ENCODE measurements around the gene SPRR2F.
"Not testable (repeated sequence)": the region's sequence is repeated elsewhere in the genome, so short reads cannot be mapped to it uniquely, and the experiment has no call there.

The SPRR2F gene, protein sequence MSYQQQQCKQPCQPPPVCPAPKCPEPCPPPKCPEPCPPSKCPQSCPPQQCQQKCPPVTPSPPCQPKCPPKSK

DNA sequence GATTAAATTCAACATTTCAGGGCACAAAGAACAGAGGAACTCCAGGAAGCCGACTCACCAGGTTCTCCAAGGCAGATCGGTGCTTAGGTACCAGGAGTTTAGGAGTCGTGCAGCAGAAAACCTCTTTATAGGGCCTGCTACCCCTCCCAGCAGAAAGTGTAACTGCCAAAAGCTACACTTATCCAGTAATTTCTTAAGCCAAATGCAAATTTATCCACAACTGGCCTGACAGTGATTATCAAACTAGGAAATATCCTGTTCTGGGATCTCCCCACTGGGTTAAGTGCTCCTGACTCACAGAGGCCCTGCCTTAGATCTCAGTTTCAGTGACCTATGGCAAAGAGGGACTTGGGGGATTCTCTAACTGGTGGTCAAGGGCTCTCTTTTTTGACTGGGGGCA is at the start of gene SPRR2F:
Gene SPRR2F (minus strand): TSS at position 101 of the 400 bp plus-strand sequence. CDS start 783 bp downstream, outside the sequence.
- DNase-seq: no peak

DNA sequence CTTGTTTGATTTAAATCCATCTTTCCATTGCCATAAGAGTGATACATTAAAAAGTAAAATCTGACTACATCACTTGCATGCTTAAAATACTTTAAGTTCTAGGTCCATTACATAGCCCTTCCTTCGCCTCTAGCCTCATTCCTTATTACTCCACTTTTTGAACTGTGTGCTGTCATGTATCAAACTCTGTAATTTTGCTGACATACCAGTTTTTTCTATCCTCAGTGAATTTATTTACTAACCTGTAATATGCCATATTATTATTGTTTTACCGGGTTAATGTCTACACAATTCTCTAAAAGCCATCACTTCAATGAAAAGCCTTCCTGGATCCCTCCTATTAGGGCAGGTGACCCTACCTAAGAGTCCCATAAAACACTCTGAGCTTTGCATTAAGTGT is 42.2 kb upstream of the SPRR2F start:
- DNase-seq: no peak

DNA sequence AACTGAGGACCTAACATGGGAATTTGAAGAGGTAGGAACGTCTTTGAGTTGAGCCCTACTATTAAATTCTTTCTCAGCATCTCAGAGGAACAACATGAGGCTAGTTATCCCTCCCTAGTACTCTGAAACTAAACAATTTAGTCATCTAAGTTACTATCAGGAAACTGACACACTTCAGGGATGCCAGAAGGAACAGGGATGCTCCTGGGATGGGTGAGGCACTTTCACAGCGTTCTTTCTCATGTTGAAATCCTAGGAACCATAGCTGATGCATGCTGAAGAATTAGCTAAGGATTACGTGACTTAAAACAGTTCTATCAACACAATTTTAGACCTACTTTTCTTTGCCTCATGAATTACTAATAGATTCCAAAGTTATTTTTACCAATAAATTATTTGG is 39.2 kb upstream of the SPRR2F start:
- no peak for DNase-seq

DNA sequence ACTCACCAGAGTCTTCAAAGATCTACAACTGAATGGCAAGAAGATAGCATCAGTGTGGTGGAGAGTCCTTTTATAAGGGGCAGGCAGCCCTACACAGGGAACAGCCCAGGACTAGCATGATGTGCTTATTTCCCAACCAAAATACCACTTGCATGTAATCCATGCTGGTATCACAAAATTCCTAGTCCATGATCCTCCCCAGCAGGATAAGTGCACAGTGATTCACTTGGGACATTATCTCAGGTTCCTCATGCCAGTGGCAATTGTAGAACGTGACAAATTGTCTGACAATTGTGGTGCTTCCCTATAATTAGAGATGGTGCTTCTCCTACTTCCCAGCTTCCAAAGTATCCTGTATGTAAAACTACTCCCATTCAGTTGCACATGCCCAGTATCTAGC is 37.5 kb upstream of the SPRR2F start, which contains the start of gene SPRR2G:
Gene SPRR2G (minus strand): TSS at position 45 of the 400 bp plus-strand sequence. CDS start 780 bp downstream, outside the sequence.
- no peak for DNase-seq

DNA sequence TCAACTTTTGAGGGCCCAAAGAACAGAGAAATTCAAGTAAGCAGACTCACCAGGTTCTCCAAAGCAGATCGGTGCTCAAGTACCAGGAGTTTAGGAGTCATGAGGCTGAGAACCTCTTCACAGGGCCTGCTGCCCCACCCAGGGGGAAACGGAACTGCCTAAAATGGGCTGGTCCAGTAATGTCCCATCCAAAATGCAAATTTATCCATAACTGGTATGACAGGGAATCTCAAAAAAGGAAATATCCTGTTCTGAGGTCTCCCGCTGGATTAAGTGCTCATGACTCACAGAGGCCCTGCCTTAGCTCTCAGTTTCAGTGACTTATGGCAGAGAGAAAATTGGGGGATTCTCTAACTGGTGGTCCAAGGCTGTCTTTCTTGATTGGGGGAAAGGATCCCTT is 28.1 kb upstream of the SPRR2F start:
- DNase-seq: no peak

DNA sequence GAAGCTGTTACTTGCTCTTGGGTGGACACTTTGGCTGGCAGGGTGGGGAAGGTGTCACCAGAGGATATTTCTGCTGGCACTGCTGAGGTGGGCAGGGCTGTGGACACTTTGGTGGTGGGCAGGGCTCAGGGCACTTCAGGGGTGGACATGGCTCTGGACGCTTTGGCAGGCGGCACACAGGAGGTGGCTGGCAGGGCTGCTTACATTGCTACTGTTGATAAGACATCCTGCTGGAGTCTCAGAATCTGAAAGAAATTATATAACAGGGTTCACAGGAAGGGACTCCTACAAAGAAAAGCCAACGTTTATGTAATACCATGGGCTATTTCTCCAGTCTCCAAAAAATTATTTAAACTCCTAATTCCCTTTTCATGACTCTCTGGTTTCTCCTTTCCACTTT is 27.2 kb upstream of the SPRR2F start:
- DNase-seq: no peak

DNA sequence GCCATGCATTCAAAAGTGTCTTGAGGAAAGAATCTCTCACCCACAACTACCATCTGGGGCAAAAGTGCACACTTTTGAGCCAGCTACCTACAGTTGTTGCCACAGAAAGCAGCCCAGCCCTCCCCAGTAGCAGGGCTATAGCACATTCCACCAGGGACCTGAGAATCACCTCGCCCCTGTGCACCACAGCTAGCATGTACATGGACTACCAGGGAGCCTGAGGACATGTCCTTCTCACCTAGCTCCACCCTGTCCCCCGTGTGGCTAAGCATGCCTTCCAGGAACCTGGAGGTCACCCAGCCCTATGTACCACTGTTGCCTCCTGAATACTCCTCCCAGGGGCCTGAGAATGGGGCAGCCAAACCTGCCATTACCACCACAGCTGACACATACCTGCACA is 20.4 kb upstream of the SPRR2F start:
- no peak for DNase-seq

DNA sequence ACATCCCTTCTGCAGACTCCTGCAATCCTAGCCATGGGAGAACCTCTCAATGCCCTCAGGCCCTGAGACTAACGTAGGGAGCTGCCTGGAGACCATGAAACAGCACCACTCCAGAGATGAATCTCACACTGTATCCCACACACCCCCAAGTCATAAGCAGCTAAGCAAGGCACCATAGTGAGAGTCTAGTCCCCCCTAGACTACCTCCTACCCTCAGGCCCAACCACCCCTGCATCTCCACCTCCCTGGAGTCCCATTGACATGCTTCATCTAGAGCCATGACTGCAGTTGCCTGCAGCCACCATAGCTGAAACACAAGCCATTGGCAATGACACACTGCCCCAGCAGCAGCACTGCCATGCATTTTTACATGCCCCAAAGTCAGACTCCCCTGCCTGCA is 20.0 kb upstream of the SPRR2F start:
- no peak for DNase-seq

DNA sequence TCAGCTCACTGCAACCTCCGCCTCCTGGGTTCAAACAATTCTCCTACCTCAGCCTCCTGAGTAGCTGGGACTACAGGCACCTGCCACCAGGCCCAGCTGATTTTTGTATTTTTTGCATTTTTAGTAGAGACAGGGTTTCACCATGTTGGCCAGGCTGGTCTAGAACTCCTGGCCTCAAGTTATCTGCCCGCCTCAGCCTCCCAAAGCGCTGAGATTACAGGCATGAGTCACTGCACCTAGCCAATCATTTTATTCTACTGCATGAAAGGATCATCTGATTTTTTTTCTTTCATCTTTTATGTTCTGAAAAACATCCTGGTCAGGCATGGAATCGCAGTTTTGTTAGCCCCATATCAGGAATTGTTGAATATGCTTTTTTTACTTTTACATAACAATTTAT is 15.4 kb upstream of the SPRR2F start:
- not testable (repeated sequence) for DNase-seq

DNA sequence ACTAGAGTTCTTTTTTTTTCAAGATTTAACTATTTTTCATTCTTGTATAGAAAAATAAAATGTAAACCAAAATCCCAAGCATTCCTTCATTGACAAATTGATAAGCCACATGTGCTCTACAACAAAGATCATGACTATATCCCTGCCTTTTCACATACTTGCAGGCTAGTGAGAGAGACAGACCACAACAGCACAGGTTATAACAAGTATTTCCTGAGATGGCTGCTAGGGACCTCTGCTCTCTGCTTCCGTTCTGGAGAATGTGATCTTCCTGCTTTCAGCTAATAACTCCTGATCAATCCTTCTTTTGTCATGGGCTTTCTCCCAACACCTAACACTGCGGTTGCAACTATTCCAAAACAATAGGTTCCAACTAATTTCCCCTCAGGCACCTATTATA is 14.0 kb upstream of the SPRR2F start:
- DNase-seq: no peak

DNA sequence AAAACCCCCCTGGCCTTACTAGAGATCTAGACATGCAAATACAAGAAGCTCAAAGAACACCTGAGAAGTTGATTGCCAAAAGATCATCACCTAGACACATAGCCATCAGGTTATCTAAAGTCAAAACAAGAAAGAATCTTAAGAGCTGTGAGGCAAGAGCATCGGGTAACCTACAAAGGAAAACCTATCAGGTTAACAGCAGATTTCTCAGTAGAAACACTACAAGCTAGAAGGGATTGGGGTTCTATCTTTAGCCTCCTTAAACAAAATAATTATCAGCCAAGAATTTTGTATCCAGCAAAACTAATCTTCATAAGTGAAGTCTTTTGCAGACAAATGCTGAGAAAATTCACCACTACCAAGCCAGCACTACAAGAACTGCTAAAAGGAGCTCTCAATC is 12.2 kb upstream of the SPRR2F start:
- DNase-seq: no peak

DNA sequence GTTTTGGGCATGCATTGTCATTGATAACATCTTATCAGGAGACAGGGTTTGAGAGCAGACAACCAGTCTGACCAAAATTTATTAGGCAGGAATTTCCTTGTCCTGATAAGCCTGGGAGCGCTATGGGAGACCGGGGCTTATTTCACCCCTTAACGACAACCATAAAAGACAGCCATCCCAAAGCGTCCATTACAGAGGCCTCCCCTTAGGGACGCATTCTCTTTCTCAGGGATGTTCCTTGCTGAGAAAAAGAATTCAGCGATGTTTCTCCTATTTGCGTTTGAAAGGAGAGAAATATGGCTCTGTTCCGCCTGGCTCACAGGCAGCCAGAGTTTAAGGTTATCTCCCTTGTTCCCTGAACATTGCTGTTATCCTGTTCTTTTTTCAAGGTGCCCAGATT is 10.5 kb upstream of the SPRR2F start:
- DNase-seq: not testable (repeated sequence)

DNA sequence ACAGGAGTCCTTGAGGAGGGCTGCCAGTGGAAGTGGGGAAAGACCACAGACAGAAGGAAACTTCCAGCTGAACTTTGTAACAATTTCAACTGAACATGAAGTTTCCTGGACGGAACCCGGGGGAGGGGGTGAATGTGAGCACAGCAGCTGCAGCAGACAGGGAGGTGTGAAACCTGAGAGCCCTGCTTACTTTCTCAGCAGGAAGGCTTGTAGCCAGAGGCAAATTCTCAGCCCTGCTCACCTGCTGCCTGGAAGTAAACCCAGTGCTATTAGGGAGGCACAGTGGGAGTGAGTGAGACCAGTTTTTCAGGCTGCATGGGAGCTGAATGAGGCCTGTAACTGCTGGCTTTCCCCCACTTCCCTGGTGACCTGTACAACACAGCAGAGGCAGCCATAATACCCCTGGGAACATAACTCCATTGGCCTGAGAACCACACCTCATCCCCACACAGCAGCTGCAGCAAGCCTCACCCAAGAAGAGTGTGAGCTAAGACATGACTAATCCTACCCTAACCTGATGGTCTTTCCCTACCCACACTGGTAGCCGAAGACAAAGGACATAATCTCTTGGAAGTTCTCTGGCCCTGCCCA is 9.6 kb upstream of the SPRR2F start:
- DNase-seq: no peak

DNA sequence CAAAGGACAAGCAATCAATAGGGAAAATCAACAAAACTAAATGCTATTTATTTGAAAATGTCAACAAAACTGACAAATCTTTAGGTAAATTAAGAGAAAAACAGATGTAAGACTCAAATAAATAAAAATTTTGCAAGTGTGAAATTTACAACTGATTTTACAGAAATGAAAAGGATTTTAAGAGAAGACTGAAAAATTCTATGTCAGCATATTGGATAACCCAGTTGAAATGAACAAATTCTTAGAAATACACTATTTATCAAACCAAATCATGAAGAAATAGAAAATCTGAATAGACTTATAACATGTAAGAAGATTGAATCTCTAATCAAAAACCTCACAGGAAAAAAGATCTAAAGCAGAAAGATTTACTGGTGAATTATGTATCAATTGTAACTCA is 7.6 kb upstream of the SPRR2F start:
- DNase-seq: no peak

DNA sequence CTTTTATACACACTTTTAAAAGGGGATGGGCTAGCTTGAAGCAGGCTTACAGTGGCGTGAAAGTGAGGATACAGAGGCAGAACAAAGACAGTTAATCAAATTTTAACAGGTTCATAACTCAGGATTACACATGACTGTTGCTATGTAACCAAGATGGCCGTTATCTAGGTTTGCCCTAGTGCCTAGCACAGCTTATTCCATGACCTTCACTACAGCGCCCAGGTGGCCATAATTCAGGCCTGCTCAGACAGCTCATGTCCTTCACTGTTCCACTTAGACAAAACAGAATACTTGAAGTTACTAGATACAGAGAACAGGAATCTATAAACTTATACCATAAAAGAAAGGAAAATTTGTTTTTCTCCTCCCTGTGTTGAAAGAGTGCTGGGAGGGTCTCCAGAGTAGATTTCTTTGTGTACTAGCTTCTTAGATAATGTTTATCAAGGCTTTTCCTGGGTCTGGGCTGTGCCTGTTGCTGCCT is 6.2 kb upstream of the SPRR2F start:
- no peak for DNase-seq

DNA sequence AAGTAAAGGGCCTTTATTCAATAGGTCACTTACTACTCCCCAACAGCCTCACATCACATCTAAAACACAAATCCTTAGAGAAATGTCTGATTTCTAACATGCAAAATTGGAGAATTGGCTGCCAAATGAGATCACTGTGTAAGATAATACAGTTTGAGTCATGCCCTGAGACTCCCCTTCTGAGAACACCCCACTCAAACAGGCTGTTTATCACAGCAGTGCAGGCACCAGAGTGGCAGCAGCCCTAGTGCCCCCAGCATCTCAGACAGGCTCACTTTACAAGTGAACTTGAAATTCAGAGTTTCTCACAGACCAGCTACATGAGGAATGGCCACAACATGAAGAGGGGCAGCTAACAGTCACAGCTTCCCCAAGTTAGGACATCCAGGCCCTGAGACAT is 1.9 kb upstream of the SPRR2F start:
- not testable (repeated sequence) for DNase-seq

DNA sequence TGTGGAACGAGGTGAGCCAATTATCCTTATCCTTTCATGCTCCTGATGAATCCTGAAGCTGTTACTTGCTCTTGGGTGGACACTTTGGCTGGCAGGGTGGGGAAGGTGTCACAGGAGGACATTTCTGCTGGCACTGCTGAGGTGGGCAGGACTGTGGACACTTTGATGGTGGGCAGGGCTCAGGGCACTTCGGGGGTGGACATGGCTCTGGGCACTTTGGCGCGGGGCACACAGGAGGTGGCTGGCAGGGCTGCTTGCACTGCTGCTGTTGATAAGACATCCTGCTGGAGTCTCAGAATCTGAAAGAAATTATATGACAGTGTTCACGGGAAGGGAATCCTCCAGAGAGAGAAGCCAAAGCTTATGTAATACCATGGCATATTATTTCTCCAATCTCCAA is 862 bp downstream of the SPRR2F start:
- not testable (repeated sequence) for DNase-seq

DNA sequence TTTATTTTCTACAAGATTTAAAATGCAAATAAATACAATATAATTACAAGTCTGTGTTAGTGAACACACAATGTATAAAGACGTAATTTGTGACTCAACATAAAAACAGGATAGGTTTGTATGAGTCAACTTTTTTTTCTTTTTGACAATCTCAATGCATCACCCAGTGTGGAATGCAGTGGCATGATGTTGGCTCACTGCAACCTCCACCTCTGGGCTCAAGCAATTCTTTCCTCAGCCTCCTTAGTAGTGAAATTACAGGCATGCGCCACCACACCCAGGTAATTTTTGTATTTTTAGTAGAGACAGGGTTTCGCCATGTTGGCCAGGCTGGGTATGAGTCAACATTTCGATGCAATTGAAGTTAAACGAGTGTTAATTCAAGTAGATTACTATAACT is 13.1 kb downstream of the SPRR2F start:
- DNase-seq: no peak

DNA sequence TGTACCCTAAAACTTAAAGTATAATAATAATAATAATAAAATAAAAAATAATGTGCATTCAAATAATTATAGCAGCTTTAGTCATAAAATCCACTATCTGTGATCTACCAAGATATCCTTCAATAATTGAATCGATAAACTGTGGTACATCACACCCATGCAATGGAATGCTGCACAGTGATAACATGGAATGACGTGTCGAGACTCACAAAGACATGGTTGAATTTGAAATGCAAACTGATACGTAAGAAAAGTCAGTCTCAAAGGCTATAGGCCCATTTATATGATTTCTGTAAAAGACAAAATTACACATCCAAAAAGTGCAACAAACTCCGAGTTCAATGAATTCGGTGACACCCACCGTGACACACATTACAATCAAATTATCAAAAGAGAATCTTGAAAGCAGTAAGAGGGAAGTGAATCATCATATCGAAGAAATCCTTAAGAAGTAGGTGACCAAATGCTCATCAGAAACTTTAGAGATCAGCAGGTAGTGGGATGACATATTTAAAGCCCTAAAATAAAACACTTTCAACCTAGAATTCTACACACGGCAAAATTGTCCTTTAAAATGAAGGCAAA is 13.8 kb downstream of the SPRR2F start:
- no peak for DNase-seq

DNA sequence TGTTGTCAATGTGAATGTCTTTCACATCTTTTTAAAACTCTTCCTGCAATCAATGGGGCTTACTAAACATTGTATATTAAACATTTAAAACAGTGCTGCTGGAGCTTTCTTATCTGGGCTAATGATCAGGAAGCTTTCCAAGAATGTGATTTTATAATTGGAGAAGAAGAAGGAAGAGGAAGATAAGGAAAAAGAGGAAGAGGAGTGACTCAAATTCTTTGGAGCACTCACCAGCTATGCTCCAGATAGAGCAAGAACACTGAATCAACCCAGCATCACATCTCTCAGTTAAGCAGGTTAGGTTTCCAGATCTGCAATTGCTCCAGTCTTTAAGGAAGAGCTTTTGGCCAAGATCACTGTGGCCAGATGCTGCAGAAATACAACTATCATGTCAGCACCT is 17.6 kb downstream of the SPRR2F start:
- no peak for DNase-seq

DNA sequence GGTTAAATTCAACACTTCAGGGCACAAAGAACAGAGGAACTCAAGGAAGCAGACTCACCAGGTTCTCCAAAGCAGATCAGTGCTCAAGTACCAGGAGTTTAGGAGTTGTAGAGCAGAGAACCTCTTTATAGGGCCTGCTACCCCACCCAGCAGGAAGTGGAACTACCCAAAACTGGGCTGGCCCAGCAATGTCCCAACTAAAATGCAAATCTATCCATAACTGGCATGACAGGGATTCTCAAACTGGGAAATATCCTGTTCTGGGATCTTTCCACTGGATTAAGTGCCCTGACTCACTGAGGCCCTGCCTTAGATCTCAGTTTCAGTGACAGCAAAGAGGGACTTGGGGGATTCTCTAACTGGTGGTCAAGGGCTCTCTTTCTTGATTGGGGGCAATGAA is 18.9 kb downstream of the SPRR2F start, which contains the start of gene SPRR2E:
Gene SPRR2E (minus strand): TSS at position 101 of the 400 bp plus-strand sequence. CDS start 775 bp downstream, outside the sequence.
- DNase-seq: no peak

DNA sequence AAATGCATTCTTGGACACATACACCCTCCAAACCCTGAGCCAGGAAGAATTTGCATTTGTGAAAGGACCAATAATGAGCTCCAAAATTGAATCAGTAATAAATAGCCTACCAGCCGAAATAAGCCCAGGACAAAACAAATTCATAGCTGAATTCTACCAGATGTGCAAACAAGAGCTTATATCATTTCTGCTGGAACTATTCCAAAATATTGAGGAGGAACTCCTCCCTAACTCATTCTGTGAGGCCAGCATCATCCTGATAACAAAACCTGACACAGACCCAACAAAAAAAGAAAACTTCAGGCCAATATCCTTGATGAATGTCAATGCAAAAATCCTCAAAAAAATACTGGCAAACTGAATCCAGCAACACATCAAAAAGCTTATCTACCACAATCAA is 25.7 kb downstream of the SPRR2F start:
- no peak for DNase-seq

DNA sequence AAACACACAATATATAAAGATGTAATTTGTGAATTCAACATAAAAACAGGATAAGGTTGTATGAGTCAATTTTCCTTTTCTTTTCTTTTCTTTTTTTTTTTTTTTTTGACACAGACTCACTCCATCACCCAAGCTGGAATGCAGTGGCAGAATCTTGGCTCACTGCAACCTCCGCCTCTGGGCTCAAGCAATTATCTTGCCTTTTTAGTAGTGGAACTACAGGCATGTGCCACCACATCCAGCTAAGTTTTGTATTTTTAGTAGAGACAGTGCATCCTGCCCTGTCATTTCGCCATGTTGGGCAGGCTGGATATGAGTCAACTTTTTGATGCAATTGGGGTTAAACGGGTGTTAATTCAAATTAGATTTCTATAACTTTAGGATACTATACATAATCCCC is 31.6 kb downstream of the SPRR2F start:
- DNase-seq: no peak
